K562 (cell line): Measurements from ENCODE around the gene RC3H2. TPM values are rescaled to one million over a fixed set of nuclear protein-coding genes. Genes with fewer than 3 reads are reported as not detected.

ENCODE experiments used
- BRCA1 ChIP-seq, 2 experiments: fragments of 450-650 bp in 1 of 2; sonication (generic) in 1 of 2; formaldehyde crosslinking in 1 of 2; IDR thresholded peaks; 2 replicates each; pipeline versions ENCODE4 v1.5.0 to v1.6.1; 2017 to 2020; ENCODE audit warnings: mild to moderate bottlenecking in 1 of 2, missing genetic modification reagents in 1 of 2
- CXXC5 ChIP-seq: fragments of 250-450 bp; sonication (Bioruptor Pico); IDR thresholded peaks from 2 replicates; pipeline ENCODE4 v1.8.0; 2022; ENCODE audit warnings: inconsistent platforms, mild to moderate bottlenecking, moderate library complexity
- DNMT1 ChIP-seq: fragments of 450-650 bp; IDR thresholded peaks from 2 replicates; pipeline ENCODE4 v1.6.1; 2016; ENCODE audit warnings: antibody characterized with exemption, mild to moderate bottlenecking
- EZH2 ChIP-seq: IDR thresholded peaks from 2 replicates; pipeline ENCODE4 v1.6.1; 2012; ENCODE audit warnings: low read depth, mild to moderate bottlenecking, inconsistent platforms, low read length, borderline replicate concordance
- HLTF ChIP-seq: fragments of 450-650 bp; IDR thresholded peaks from 2 replicates; pipeline ENCODE4 v1.6.1; 2016
- HNRNPK ChIP-seq: fragments of 200-400 bp; formaldehyde crosslinking; IDR thresholded peaks from one replicate; pipeline ENCODE4 v1.6.1; 2018; ENCODE audit warnings: mild to moderate bottlenecking, low read depth, low read length; ENCODE audit not compliant: poor library complexity, severe bottlenecking
- LCOR ChIP-seq: sonication (generic); formaldehyde crosslinking; IDR thresholded peaks from 2 replicates; pipeline ENCODE4 v1.8.0; 2022; ENCODE audit warnings: mild to moderate bottlenecking, missing genetic modification reagents
- MTF1 ChIP-seq: fragments of 250-450 bp; sonication (Bioruptor Pico); IDR thresholded peaks from 2 replicates; pipeline ENCODE4 v1.9.0; 2021; ENCODE audit warnings: moderate library complexity, mild to moderate bottlenecking, inconsistent platforms, borderline replicate concordance
- MXI1 ChIP-seq: IDR thresholded peaks from 2 replicates; pipeline ENCODE4 v1.6.1; 2011; ENCODE audit warnings: low read depth, mild to moderate bottlenecking, improper control_type of control experiment, low read length
- NONO ChIP-seq, 2 experiments: fragments of 200-400 bp in 1 of 2; fragments of 450-650 bp in 1 of 2; formaldehyde crosslinking in 1 of 2; IDR thresholded peaks; 2 replicates each; pipeline ENCODE4 v1.6.1; 2017; ENCODE audit warnings: low read depth in 2 of 2, mild to moderate bottlenecking in 2 of 2, moderate library complexity in 2 of 2, low read length in 1 of 2
- PML ChIP-seq: IDR thresholded peaks from 2 replicates; pipeline ENCODE4 v1.6.1; 2012; ENCODE audit warnings: low read length, inconsistent platforms
- TAF15 ChIP-seq: fragments of 200-400 bp; formaldehyde crosslinking; IDR thresholded peaks from 2 replicates; pipeline ENCODE4 v1.6.1; 2017; ENCODE audit warnings: mild to moderate bottlenecking, low read depth, low read length, moderate library complexity
- TCFL5 ChIP-seq: fragments of 250-450 bp; sonication (Bioruptor Pico); conservative IDR thresholded peaks from 2 replicates; pipeline ENCODE4 v1.6.1; 2021; ENCODE audit warnings: mild to moderate bottlenecking, moderate library complexity, matching md5 sums
- ZNF444 ChIP-seq: fragments of 250-450 bp; sonication (Bioruptor Pico); IDR thresholded peaks from 2 replicates; pipeline ENCODE4 v1.4.0; 2020; ENCODE audit warnings: mild to moderate bottlenecking, moderate library complexity
- ZNF583 ChIP-seq: fragments of 250-450 bp; sonication (Bioruptor Pico); IDR thresholded peaks from 2 replicates; pipeline ENCODE4 v1.4.0; 2020
- ZNF77 ChIP-seq: fragments of 250-450 bp; sonication (Bioruptor Pico); IDR thresholded peaks from 2 replicates; pipeline ENCODE4 v1.5.0; 2020
- polyA plus RNA-seq, 8 experiments: library from polyadenylated mRNA; depleted of rRNA in 4 of 8; stranded (reverse) in 5 of 8; unstranded in 3 of 8; fragments of >200 nt; fragmentation: Nextera tagmentation in 2 of 8; fragmentation: Illumina TruSeq in 1 of 8; extraction: Ambion mirVana in 2 of 8; extraction: Trizol in 1 of 8; gene quantifications; 2 replicates each; pipeline versions ENCODE4 v1.2.1 to v1.2.3, GENCODE V29; 2011 to 2014; ENCODE audit warnings: inconsistent platforms in 1 of 8, missing spikeins in 1 of 8
- total RNA-seq, 7 experiments: library from RNA; depleted of rRNA in 6 of 7; stranded (reverse); fragments of >200 nt in 6 of 7; fragmentation: Illumina TruSeq in 2 of 7; extraction: Trizol in 2 of 7; gene quantifications; 2 replicates each; pipeline versions ENCODE4 v1.2.1 to v1.2.3, GENCODE V29; 2011 to 2021; ENCODE audit warnings: low replicate concordance in 1 of 7
- TF ChIP-seq, protein P1 (sequence below): sonication (generic); formaldehyde crosslinking; IDR thresholded peaks from 2 replicates; pipeline ENCODE4 v1.8.0; 2023; ENCODE audit warnings: mild to moderate bottlenecking, missing genetic modification reagents
- TF ChIP-seq, protein P2 (sequence below): sonication (generic); formaldehyde crosslinking; IDR thresholded peaks from 2 replicates; pipeline ENCODE4 v1.8.0; 2022; ENCODE audit warnings: mild to moderate bottlenecking, missing genetic modification reagents
- TF ChIP-seq, protein P3 (sequence below): fragments of 150-350 bp; IDR thresholded peaks from 2 replicates; pipeline ENCODE4 v1.6.1; 2014; ENCODE audit warnings: low read depth, mild to moderate bottlenecking, low read length, borderline replicate concordance
- TF ChIP-seq, protein P4 (sequence below), 2 experiments: IDR thresholded peaks; 2 replicates each; pipeline ENCODE4 v1.6.1; 2011; ENCODE audit warnings: borderline replicate concordance in 1 of 2, control low read depth in 1 of 2, low read depth in 1 of 2, low read length in 1 of 2, mild to moderate bottlenecking in 1 of 2, mixed read lengths in 1 of 2, moderate library complexity in 1 of 2; ENCODE audit not compliant: insufficient read depth in 1 of 2, insufficient read length in 1 of 2, poor library complexity in 1 of 2, severe bottlenecking in 1 of 2; ENCODE audit errors: extremely low read depth in 1 of 2

The RC3H2 gene
- total and polyA plus RNA-seq, 9 of the 15 experiments (the other 6 are each of a cell fraction or from before 2014, with no cell fraction given) = 5.6 to 35.4 (median 18.6) TPM

DNA sequence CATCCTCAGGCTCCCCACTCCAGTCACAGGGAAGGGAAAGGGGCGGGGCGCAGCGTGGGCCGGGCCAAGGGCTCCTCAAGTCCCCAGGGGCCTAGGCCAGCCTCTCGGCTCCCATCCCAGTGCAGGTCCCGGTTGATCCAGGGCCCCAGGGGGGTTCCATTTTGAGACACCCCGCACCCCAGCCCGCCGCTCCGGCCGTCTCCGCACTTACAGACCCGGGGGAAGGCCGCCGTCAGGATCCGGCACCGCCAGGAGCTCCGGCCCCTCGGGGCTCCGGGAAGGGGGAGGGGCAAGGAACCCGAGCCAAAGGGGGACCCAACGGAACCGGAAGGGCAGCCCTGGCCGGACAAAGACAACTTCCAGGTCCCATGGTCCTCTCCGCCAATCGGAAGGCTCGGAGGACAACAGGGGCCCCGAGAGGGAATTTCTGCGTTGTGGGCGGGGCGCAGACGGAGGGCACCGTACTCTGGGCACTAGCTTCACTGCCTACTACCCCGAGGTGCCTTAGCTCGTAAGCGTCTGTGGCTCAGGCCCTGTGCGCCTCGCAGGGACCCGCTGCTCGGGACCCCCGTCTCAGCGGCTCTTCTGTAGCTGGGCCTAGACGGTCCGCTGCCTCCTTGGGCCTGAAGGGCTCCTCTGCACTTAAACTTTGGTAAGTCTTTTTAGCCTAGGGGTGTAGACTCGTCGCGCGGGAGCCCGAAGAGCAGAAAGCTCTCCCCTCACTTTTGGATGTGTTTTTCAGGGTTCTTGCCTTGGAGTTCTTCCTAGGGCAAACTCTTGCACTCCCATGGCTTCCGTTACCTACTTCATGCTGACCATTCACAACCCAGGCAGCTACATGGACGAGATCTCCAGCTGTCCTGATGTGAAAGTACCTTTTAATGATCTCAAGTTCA, 26.3 kb upstream of the RC3H2 start, which contains the start of gene ZBTB26 (continued):
- TF ChIP-seq EZH2 (no peak), TAF15 (no peak), TCFL5 (no peak), MXI1 (0 out of 2 replicates have a peak, but pooled peaks have one; percentile 10), ZNF444 (CRISPR knock-in tag) (no peak), HLTF (no peak), ZNF583 (CRISPR knock-in tag) (no peak), BRCA1 (IDR thresholded peaks at IDR 0.05) (no peak), BRCA1 (CRISPR knock-in tag; IDR thresholded peaks at IDR 0.05) (no peak), MTF1 (no peak), ZNF77 (no peak), LCOR (CRISPR knock-in tag) (no peak; the same call in 1 of the 2 replicates), PML (peak; percentile 63), NONO (IDR thresholded peaks at IDR 0.05; ENCODE audit: low read depth in 2 of 2, low read length in 1 of 2) (no peak), DNMT1 (no peak), CXXC5 (CRISPR knock-in tag) (peak; percentile 71), HNRNPK (no peak)
- TF ChIP-seq, protein P1, sequence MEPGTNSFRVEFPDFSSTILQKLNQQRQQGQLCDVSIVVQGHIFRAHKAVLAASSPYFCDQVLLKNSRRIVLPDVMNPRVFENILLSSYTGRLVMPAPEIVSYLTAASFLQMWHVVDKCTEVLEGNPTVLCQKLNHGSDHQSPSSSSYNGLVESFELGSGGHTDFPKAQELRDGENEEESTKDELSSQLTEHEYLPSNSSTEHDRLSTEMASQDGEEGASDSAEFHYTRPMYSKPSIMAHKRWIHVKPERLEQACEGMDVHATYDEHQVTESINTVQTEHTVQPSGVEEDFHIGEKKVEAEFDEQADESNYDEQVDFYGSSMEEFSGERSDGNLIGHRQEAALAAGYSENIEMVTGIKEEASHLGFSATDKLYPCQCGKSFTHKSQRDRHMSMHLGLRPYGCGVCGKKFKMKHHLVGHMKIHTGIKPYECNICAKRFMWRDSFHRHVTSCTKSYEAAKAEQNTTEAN (CRISPR knock-in tag) = 0 out of 2 replicates have a peak, but pooled peaks have one; percentile 80
- TF ChIP-seq, protein P2, sequence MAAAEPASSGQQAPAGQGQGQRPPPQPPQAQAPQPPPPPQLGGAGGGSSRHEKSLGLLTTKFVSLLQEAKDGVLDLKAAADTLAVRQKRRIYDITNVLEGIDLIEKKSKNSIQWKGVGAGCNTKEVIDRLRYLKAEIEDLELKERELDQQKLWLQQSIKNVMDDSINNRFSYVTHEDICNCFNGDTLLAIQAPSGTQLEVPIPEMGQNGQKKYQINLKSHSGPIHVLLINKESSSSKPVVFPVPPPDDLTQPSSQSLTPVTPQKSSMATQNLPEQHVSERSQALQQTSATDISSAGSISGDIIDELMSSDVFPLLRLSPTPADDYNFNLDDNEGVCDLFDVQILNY (CRISPR knock-in tag) = 0 out of 2 replicates have a peak, but pooled peaks have one; percentile 1
- TF ChIP-seq, protein P3, sequence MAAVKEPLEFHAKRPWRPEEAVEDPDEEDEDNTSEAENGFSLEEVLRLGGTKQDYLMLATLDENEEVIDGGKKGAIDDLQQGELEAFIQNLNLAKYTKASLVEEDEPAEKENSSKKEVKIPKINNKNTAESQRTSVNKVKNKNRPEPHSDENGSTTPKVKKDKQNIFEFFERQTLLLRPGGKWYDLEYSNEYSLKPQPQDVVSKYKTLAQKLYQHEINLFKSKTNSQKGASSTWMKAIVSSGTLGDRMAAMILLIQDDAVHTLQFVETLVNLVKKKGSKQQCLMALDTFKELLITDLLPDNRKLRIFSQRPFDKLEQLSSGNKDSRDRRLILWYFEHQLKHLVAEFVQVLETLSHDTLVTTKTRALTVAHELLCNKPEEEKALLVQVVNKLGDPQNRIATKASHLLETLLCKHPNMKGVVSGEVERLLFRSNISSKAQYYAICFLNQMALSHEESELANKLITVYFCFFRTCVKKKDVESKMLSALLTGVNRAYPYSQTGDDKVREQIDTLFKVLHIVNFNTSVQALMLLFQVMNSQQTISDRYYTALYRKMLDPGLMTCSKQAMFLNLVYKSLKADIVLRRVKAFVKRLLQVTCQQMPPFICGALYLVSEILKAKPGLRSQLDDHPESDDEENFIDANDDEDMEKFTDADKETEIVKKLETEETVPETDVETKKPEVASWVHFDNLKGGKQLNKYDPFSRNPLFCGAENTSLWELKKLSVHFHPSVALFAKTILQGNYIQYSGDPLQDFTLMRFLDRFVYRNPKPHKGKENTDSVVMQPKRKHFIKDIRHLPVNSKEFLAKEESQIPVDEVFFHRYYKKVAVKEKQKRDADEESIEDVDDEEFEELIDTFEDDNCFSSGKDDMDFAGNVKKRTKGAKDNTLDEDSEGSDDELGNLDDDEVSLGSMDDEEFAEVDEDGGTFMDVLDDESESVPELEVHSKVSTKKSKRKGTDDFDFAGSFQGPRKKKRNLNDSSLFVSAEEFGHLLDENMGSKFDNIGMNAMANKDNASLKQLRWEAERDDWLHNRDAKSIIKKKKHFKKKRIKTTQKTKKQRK = no peak
- TF ChIP-seq, protein P4, sequence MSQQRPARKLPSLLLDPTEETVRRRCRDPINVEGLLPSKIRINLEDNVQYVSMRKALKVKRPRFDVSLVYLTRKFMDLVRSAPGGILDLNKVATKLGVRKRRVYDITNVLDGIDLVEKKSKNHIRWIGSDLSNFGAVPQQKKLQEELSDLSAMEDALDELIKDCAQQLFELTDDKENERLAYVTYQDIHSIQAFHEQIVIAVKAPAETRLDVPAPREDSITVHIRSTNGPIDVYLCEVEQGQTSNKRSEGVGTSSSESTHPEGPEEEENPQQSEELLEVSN (IDR thresholded peaks at IDR 0.05; ENCODE audit: borderline replicate concordance in 1 of 2, extremely low read depth in 1 of 2, insufficient read depth in 1 of 2, insufficient read length in 1 of 2, low read depth in 1 of 2, low read length in 1 of 2, poor library complexity in 1 of 2, severe bottlenecking in 1 of 2) = no peak
